Smooth muscle cell (in vitro differentiated cells): Measurements from ENCODE around the gene APLF. TPM values are rescaled to one million over a fixed set of nuclear protein-coding genes. Genes with fewer than 3 reads are reported as not detected.
"Not testable (repeated sequence)": the region's sequence is repeated elsewhere in the genome, so short reads cannot be mapped to it uniquely, and the experiment has no call there.

ENCODE experiments used
- DNase-seq: peaks from one replicate; lab custom pipeline; 2025; ENCODE audit not compliant: unreplicated experiment; lab: John Stamatoyannopoulos, UW
- H2AFZ ChIP-seq: fragments of 200-600 bp; sonication (generic); 2 replicates; pipeline ENCODE4 v1.6.0; 2016; ENCODE audit warnings: antibody characterized with exemption, low read depth, mild to moderate bottlenecking
- H3F3A ChIP-seq: fragments of 200-600 bp; sonication (generic); 2 replicates; pipeline ENCODE4 v1.6.0; 2017; ENCODE audit warnings: antibody characterized with exemption, low read depth
- H3K27ac ChIP-seq: fragments of 200-600 bp; sonication (generic); 2 replicates; pipeline ENCODE4 v1.5.1; 2016; ENCODE audit warnings: low read depth, mild to moderate bottlenecking
- H3K27me3 ChIP-seq: fragments of 200-600 bp; sonication (generic); 2 replicates; pipeline ENCODE4 v1.6.1; 2016; ENCODE audit warnings: low read depth, mild to moderate bottlenecking
- H3K36me3 ChIP-seq: fragments of 200-600 bp; sonication (generic); 2 replicates; pipeline ENCODE4 v1.5.1; 2016; ENCODE audit warnings: low read depth
- H3K4me1 ChIP-seq: fragments of 200-600 bp; sonication (generic); 2 replicates; pipeline ENCODE4 v1.5.1; 2016; ENCODE audit warnings: low read depth
- H3K4me2 ChIP-seq: fragments of 200-600 bp; sonication (generic); 2 replicates; pipeline ENCODE4 v1.6.0; 2016; ENCODE audit warnings: mild to moderate bottlenecking
- H3K4me3 ChIP-seq: fragments of 200-600 bp; sonication (generic); 2 replicates; pipeline ENCODE4 v1.5.1; 2016; ENCODE audit warnings: mild to moderate bottlenecking
- H3K79me2 ChIP-seq: fragments of 200-600 bp; sonication (generic); 2 replicates; pipeline ENCODE4 v1.6.0; 2016; ENCODE audit warnings: low read depth, mild to moderate bottlenecking
- H3K9ac ChIP-seq: fragments of 200-600 bp; sonication (generic); 2 replicates; pipeline ENCODE4 v1.6.0; 2016; ENCODE audit warnings: low read depth
- H3K9me3 ChIP-seq: fragments of 200-600 bp; sonication (generic); replicated peaks from 2 replicates; pipeline ENCODE4 v1.5.1; 2016; ENCODE audit warnings: low read depth
- H4K20me1 ChIP-seq: fragments of 200-600 bp; sonication (generic); 2 replicates; pipeline ENCODE4 v1.6.0; 2016; ENCODE audit warnings: low read depth
- WGBS: methylation state at CpG from one replicate; pipeline ENCODE4 v1.1.7; 2016; ENCODE audit warnings: low lambda C conversion rate; 5-methylcytosine and 5-hydroxymethylcytosine counted together
- polyA plus RNA-seq: library from polyadenylated mRNA; unstranded; fragments of >200 nt; fragmentation: Nextera tagmentation; extraction: Ambion mirVana; gene quantifications from 2 replicates; pipeline ENCODE4 v1.2.1, GENCODE V29; 2016
- total RNA-seq: library from RNA; depleted of rRNA; stranded (reverse); fragments of >200 nt; gene quantifications from 2 replicates; pipeline ENCODE4 v1.2.3, GENCODE V29; 2014
- TF ChIP-seq, protein P1 (sequence below): fragments of 200-600 bp; sonication (generic); IDR thresholded peaks from 2 replicates; pipeline ENCODE4 v1.5.1; 2017; ENCODE audit warnings: borderline replicate concordance, mild to moderate bottlenecking, antibody characterized with exemption; ENCODE audit not compliant: insufficient read depth, poor library complexity, severe bottlenecking

The APLF gene
- total and polyA plus RNA-seq, 2 experiments from 2014 or later: 3.4 to 8.0 TPM

- WGBS: 98% methylated on average over 2 of the region's 2 CpGs
These were observed 77.4 kb downstream of the APLF start for GRCh38 chr2:68544811-68545210.

GRCh38 chr2:68548396-68548795, 81.0 kb downstream of the APLF start:
- Histone ChIP-seq H3K79me2 (no peaks in the 10 kb centered on the region), H3K4me1 (no peaks in the 10 kb centered on the region), H3K27me3 (no peaks in the 10 kb centered on the region), H3K27ac (no peak overlapping the region), H4K20me1 (no peaks in the 10 kb centered on the region), H3K9ac (no peak overlapping the region), H3K4me2 (no peak overlapping the region), H3F3A (no peaks in the 10 kb centered on the region), H3K4me3 (no peak overlapping the region), H2AFZ (no peak overlapping the region), H3K9me3 (no peaks in the 10 kb centered on the region), H3K36me3 (no peaks in the 10 kb centered on the region)
- TF ChIP-seq, protein P1, sequence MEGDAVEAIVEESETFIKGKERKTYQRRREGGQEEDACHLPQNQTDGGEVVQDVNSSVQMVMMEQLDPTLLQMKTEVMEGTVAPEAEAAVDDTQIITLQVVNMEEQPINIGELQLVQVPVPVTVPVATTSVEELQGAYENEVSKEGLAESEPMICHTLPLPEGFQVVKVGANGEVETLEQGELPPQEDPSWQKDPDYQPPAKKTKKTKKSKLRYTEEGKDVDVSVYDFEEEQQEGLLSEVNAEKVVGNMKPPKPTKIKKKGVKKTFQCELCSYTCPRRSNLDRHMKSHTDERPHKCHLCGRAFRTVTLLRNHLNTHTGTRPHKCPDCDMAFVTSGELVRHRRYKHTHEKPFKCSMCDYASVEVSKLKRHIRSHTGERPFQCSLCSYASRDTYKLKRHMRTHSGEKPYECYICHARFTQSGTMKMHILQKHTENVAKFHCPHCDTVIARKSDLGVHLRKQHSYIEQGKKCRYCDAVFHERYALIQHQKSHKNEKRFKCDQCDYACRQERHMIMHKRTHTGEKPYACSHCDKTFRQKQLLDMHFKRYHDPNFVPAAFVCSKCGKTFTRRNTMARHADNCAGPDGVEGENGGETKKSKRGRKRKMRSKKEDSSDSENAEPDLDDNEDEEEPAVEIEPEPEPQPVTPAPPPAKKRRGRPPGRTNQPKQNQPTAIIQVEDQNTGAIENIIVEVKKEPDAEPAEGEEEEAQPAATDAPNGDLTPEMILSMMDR: no peak
- no peak for DNase-seq
- WGBS: 92% methylated on average over 1 of the region's 1 CpG

More at GRCh38 chr2:68544811-68545210, 77.4 kb downstream of the APLF start:
- Histone ChIP-seq H3K4me3 (no peak overlapping the region), H3K9ac (no peak overlapping the region), H4K20me1 (no peaks in the 10 kb centered on the region), H3K9me3 (no peaks in the 10 kb centered on the region), H3K4me1 (no peaks in the 10 kb centered on the region), H3F3A (no peaks in the 10 kb centered on the region), H3K27me3 (no peaks in the 10 kb centered on the region), H3K79me2 (no peaks in the 10 kb centered on the region), H3K4me2 (no peak overlapping the region), H3K27ac (no peak overlapping the region), H3K36me3 (peaks cover 5% of the 10 kb centered on the region), H2AFZ (no peak overlapping the region)
- TF ChIP-seq, protein P1: no peak
- DNase-seq: no peak

DNA sequence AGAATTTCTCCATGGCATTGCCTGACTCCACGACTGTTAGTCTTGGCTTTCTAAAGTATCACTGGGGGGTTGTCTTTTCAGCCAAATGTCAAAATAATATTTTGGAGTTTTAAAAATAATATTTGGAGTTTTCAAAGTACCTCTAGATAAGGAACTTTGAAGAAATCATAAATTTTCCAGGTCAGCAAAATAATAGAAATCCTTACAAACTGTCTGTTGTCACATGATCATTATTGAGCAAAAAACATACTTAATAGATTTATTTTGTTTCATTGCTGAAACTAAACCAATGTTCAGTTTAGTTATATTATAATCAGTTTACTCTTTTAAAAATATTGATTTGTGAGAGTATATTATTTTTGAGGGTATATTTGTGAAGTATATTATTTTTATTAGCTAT, 85.7 kb downstream of the APLF start:
- H3K9ac ChIP-seq: no peak overlapping the region
- H3K9me3 ChIP-seq: no peaks in the 10 kb centered on the region
- H4K20me1 ChIP-seq: no peaks in the 10 kb centered on the region
- DNase-seq: no peak
- H3K27me3 ChIP-seq: no peaks in the 10 kb centered on the region
- H3K4me1 ChIP-seq: no peaks in the 10 kb centered on the region
- no peaks in the 10 kb centered on the region for H3F3A ChIP-seq
- H3K79me2 ChIP-seq: no peaks in the 10 kb centered on the region
- H2AFZ ChIP-seq: no peak overlapping the region
- no peaks in the 10 kb centered on the region for H3K36me3 ChIP-seq
- 76% methylated on average over 1 of the region's 1 CpG for WGBS
- TF ChIP-seq, protein P1: no peak
- H3K27ac ChIP-seq: no peak overlapping the region
- H3K4me2 ChIP-seq: no peak overlapping the region
- no peak overlapping the region for H3K4me3 ChIP-seq

- H3K9ac ChIP-seq, H3K79me2 ChIP-seq, H3K36me3 ChIP-seq, H3K4me2 ChIP-seq, H4K20me1 ChIP-seq, H3K9me3 ChIP-seq, H3K27me3 ChIP-seq, H3K4me3 ChIP-seq, H3F3A ChIP-seq, DNase-seq, H3K4me1 ChIP-seq, H3K27ac ChIP-seq, H2AFZ ChIP-seq: not testable (repeated sequence)
- 97% methylated on average over 5 of the region's 5 CpGs for WGBS
These were observed 88.2 kb downstream of the APLF start for GRCh38 chr2:68555425-68556206.
